ENCODE measurements around the gene RHOT2.

RHOT2 gene

DNA sequence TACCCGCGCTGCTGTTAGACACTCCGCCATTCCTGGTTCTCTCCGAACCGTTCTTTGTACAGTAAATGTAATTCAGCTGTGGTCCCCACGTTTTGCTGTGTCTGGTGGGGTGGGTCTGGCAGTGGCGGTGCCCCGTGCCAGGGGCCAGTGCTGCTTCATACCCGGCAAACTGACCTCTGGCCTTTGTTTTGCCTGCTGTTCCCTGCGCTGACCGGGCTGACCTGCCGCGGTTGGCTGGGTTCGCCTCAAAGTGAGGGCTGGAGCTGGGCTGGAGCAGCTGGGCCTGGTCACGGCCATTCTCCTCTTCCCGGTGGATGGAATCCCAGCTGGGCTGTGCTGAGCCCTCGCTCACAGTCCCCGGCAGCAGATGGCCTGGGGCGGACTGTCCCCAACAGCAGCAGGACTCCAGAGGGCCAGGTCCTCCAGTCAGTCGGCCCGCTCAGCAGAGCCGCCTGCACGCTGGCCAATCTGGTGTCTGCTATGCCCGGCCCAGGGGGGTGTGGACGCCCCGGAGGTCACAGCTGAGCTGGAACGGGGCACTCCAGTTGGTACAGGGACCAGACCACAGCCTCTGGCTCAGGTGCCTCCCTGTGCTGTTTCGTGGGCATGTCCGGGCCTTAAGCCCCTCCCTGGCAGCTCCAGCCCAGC is 38.6 kb upstream of the RHOT2 start:
- POLR2A ChIA-PET: interaction anchor here (0.6 kb wide), 1 partner anchor 43 kb away, joined by 6 read pairs; no protein-coding TSS in a partner anchor
- TF ChIP-seq, protein P1, sequence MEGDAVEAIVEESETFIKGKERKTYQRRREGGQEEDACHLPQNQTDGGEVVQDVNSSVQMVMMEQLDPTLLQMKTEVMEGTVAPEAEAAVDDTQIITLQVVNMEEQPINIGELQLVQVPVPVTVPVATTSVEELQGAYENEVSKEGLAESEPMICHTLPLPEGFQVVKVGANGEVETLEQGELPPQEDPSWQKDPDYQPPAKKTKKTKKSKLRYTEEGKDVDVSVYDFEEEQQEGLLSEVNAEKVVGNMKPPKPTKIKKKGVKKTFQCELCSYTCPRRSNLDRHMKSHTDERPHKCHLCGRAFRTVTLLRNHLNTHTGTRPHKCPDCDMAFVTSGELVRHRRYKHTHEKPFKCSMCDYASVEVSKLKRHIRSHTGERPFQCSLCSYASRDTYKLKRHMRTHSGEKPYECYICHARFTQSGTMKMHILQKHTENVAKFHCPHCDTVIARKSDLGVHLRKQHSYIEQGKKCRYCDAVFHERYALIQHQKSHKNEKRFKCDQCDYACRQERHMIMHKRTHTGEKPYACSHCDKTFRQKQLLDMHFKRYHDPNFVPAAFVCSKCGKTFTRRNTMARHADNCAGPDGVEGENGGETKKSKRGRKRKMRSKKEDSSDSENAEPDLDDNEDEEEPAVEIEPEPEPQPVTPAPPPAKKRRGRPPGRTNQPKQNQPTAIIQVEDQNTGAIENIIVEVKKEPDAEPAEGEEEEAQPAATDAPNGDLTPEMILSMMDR (IDR thresholded peaks at IDR 0.05; ENCODE audit: control extremely low read depth, extremely low read depth, low read depth, missing control alignments): no peak
- CTCF ChIA-PET: no interaction called here

GRCh38 chr16:629833-630248 is 38.1 kb upstream of the RHOT2 start:
- TF ChIP-seq, protein P1 (IDR thresholded peaks at IDR 0.05; ENCODE audit: control extremely low read depth, extremely low read depth, low read depth, missing control alignments): no peak
- ChIA-PET CTCF (no interaction called here), POLR2A (no interaction called here)
- no peak for DNase-seq (ENCODE audit: extremely low spot score)

More for the DNA sequence above, 38.6 kb upstream of the RHOT2 start:
- DNase-seq (ENCODE audit: extremely low spot score): no peak

DNA sequence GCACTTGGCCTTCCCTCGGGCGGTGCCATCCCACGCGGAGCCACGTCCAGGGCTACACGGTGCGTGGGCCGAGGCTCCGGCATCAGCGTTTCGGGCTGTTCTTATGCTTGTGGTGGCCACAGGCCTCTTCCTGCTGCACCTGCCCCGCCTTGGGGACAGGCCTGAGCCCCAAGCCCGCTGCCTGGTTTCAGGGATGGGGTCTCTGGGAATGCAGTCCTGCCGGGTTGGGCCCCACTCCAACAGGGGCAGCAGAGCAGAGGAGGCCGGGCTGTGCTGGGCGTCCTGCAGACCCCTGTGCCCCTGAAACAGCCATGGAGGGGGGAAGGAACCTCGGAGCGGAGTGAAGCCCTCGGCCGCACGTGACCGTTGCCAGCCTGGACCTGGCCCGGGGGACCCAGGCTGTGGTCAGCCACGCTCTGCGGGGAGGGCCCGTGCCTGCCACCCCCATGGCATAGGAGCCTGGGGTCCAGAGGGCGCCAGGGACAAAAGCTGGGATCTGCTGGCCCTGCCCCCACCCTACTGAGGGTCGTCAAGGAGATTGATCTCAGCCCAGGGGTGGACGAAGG is 37.6 kb upstream of the RHOT2 start:
- TF ChIP-seq, protein P1 (IDR thresholded peaks at IDR 0.05; ENCODE audit: control extremely low read depth, extremely low read depth, low read depth, missing control alignments): no peak
- POLR2A ChIA-PET: no interaction called here
- CTCF ChIA-PET: no interaction called here
- DNase-seq (ENCODE audit: extremely low spot score): no peak

GRCh38 chr16:630815-631405 is 37.0 kb upstream of the RHOT2 start, which contains the start of gene WFIKKN1:
WFIKKN1 (plus strand) TSS chr16:630985; CDS start chr16:631254, 269 bp downstream.
- ChIA-PET POLR2A (no interaction called here), CTCF (no interaction called here)
- TF ChIP-seq, protein P1 (IDR thresholded peaks at IDR 0.05; ENCODE audit: control extremely low read depth, extremely low read depth, low read depth, missing control alignments): no peak
- no peak for DNase-seq (ENCODE audit: extremely low spot score)

DNA sequence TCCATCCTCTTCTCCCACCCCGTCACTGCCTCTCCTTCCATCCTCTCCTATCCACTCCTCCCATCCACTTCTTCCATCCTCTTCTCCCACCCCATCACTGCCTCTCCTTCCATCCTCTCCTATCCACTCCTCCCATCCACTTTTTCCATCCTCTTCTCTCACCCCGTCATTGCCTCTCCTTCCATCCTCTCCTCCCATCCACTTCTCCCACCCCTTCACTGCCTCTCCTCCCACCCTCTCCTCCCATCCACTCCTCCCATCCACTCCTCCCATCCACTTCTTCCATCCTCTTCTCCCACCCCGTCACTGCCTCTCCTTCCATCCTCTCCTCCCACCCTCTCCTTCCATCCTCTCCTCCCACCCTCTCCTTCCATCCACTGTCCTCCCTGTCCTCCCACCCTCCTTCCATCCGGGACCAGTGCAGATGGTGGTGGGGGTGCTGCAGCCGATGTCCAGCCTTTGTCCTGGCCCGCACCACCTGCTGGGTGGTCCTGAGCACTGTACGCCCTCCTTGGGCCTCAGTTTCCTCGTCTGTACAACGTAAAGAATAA is 36.0 kb upstream of the RHOT2 start:
- TF ChIP-seq, protein P1 (IDR thresholded peaks at IDR 0.05; ENCODE audit: control extremely low read depth, extremely low read depth, low read depth, missing control alignments): no peak
- POLR2A ChIA-PET: no interaction called here
- no peak for DNase-seq (ENCODE audit: extremely low spot score)
- CTCF ChIA-PET: no interaction called here

- CTCF ChIA-PET: no interaction called here
- POLR2A ChIA-PET: no interaction called here
- no peak for DNase-seq (ENCODE audit: extremely low spot score)
- TF ChIP-seq, protein P1 (IDR thresholded peaks at IDR 0.05; ENCODE audit: control extremely low read depth, extremely low read depth, low read depth, missing control alignments): no peak
These were observed 35.2 kb upstream of the RHOT2 start for GRCh38 chr16:632486-633335.

Measured in GM10248 (cell line).